B cell (primary cell): ENCODE results near the gene DGKA. TPM values are rescaled to one million over a fixed set of nuclear protein-coding genes. Genes with fewer than 3 reads are reported as not detected.

Source experiments
- ATAC-seq: fragments of 200-7000 bp; cut with Tn5 transposase; one replicate; pipeline ENCODE4 v1.10.0; 2021; ENCODE audit warnings: low read depth, mild to moderate bottlenecking, moderate number of reproducible peaks, moderate library complexity
- CTCF ChIA-PET: fragments of 350-600 bp; sonication (Branson Sonifier 250); formaldehyde crosslinking; loops from one replicate; lab custom pipeline; 2021; ENCODE audit warnings: antibody characterized with exemption, inconsistent platforms; lab: Charles Lee
- POLR2A ChIA-PET: fragments of 350-600 bp; sonication (Branson Sonifier 250); formaldehyde crosslinking; loops from one replicate; lab custom pipeline; 2021; ENCODE audit warnings: antibody characterized with exemption; lab: Charles Lee
- DNase-seq: peaks from one replicate; pipeline ENCODE4 v3.0.0; 2013
- H2AFZ ChIP-seq: 2 replicates; pipeline ENCODE4 v1.6.1; 2012; ENCODE audit warnings: mild to moderate bottlenecking, low read depth, low read length; ENCODE audit not compliant: insufficient read depth, poor library complexity, severe bottlenecking
- H3K27ac ChIP-seq, 2 donors: 1 replicate in 1 of 2; 2 replicates in 1 of 2; pipeline ENCODE4 v1.5.1; 2012 to 2013; ENCODE audit warnings: low read length in 2 of 2, mild to moderate bottlenecking in 2 of 2, moderate library complexity in 1 of 2
- H3K27me3 ChIP-seq, 4 experiments: fragments of 200-600 bp in 1 of 4; sonication (generic) in 1 of 4; replicated peaks in 1 of 4; 1 replicate in 2 of 4; 2 replicates in 2 of 4; pipeline versions ENCODE4 v1.6.1 to v1.7.0; 2013 to 2016; ENCODE audit warnings: low read length in 3 of 4, mild to moderate bottlenecking in 2 of 4, mixed read lengths in 1 of 4, moderate library complexity in 1 of 4; ENCODE audit not compliant: insufficient read depth in 4 of 4, control insufficient read depth in 3 of 4; ENCODE audit errors: control extremely low read depth in 1 of 4
- H3K36me3 ChIP-seq, 2 experiments: replicated peaks in 1 of 2; 1 replicate in 1 of 2; 2 replicates in 1 of 2; pipeline versions ENCODE4 v1.6.1 to v1.7.1; 2013; ENCODE audit warnings: low read length in 1 of 2; ENCODE audit not compliant: insufficient read depth in 2 of 2, control insufficient read depth in 1 of 2; ENCODE audit errors: control extremely low read depth in 1 of 2, extremely low read depth in 1 of 2
- H3K4me1 ChIP-seq, 2 donors: fragments of 200-600 bp in 1 of 2; sonication (generic) in 1 of 2; 1 replicate in 1 of 2; 2 replicates in 1 of 2; pipeline versions ENCODE4 v1.5.1 to v1.6.1; 2013 to 2017; ENCODE audit warnings: low read length in 2 of 2; ENCODE audit not compliant: control insufficient read depth in 2 of 2, insufficient read depth in 2 of 2
- H3K4me2 ChIP-seq: replicated peaks from 2 replicates; pipeline ENCODE3; 2012; ENCODE audit warnings: mild to moderate bottlenecking, low read depth, low read length; ENCODE audit not compliant: poor library complexity, severe bottlenecking
- H3K4me3 ChIP-seq, 5 experiments: fragments of 200-600 bp in 1 of 5; sonication (generic) in 1 of 5; 1 replicate in 3 of 5; 2 replicates in 2 of 5; pipeline versions ENCODE4 v1.5.1 to v1.7.0; 2011 to 2016; ENCODE audit warnings: low read length in 4 of 5, mild to moderate bottlenecking in 4 of 5, low read depth in 2 of 5, control low read depth in 1 of 5, moderate library complexity in 1 of 5; ENCODE audit not compliant: insufficient read depth in 1 of 5; ENCODE audit errors: control extremely low read depth in 1 of 5, extremely low read depth in 1 of 5
- H3K79me2 ChIP-seq: fragments of 200-600 bp; sonication (generic); one replicate; pipeline ENCODE4 v1.6.0; 2016; ENCODE audit warnings: low read length; ENCODE audit not compliant: control insufficient read depth, insufficient read depth
- H3K9ac ChIP-seq: fragments of 200-600 bp; sonication (generic); 2 replicates; pipeline ENCODE4 v1.6.1; 2017; ENCODE audit warnings: mild to moderate bottlenecking, low read length, moderate library complexity
- H3K9me3 ChIP-seq, 3 donors: one replicate each; pipeline versions ENCODE4 v1.6.1 to v1.7.1; 2013; ENCODE audit warnings: low read length in 2 of 3; ENCODE audit not compliant: control insufficient read depth in 2 of 3, insufficient read depth in 1 of 3; ENCODE audit errors: control extremely low read depth in 1 of 3
- H4K20me1 ChIP-seq: 2 replicates; pipeline ENCODE4 v1.6.0; 2012; ENCODE audit warnings: mild to moderate bottlenecking, low read length; ENCODE audit not compliant: insufficient read depth, control insufficient read depth, poor library complexity, severe bottlenecking
- H3K27ac Mint-ChIP-seq: one replicate; pipeline ENCODE4 v1.8.0; 2021; ENCODE audit warnings: mixed read lengths
- H3K27me3 Mint-ChIP-seq: one replicate; pipeline ENCODE4 v1.8.0; 2021; ENCODE audit warnings: mixed read lengths
- H3K4me1 Mint-ChIP-seq: one replicate; pipeline ENCODE4 v1.8.0; 2021; ENCODE audit warnings: mixed read lengths
- H3K4me3 Mint-ChIP-seq: one replicate; pipeline ENCODE4 v1.8.0; 2021; ENCODE audit warnings: mixed read lengths
- H3K9me3 Mint-ChIP-seq: one replicate; pipeline ENCODE4 v1.8.0; 2022; ENCODE audit warnings: mixed read lengths; ENCODE audit not compliant: insufficient read depth
- EZH2 ChIP-seq: IDR thresholded peaks from 2 replicates; pipeline ENCODE4 v1.6.1; 2012; ENCODE audit warnings: borderline replicate concordance, low read depth, mild to moderate bottlenecking, moderate library complexity, low read length; ENCODE audit not compliant: insufficient read depth, poor library complexity, severe bottlenecking
- WGBS: methylation state at CpG from one replicate; pipeline ENCODE4 v1.1.5; 2013; ENCODE audit warnings: missing lambda C conversion rate; ENCODE audit not compliant: insufficient coverage; 5-methylcytosine and 5-hydroxymethylcytosine counted together
- intact Hi-C: fragments of 100-400 bp; cut with micrococcal nuclease; formaldehyde crosslinking; loops from one replicate; pipeline ENCODE4 v1.10.0; 2022
- polyA plus RNA-seq: library from polyadenylated mRNA; depleted of rRNA; stranded (reverse); fragments of >200 nt; gene quantifications from 2 replicates; pipeline ENCODE4 v1.2.3, GENCODE V29; 2012
- total RNA-seq, 2 donors: library from RNA; stranded (reverse); fragments of 120-200 nt in 1 of 2; gene quantifications; 1 replicate in 1 of 2; 2 replicates in 1 of 2; pipeline versions ENCODE4 v1.2.3 to v1.2.4, GENCODE V29; 2013 to 2022
- TF ChIP-seq, protein P1 (sequence below): fragments of 200-600 bp; IDR thresholded peaks from one replicate; pipeline ENCODE4 v1.8.0; 2022; ENCODE audit warnings: antibody characterized with exemption, mild to moderate bottlenecking

The DGKA gene
- total and polyA plus RNA-seq, 2 donors (not counting 1 experiment from before 2014, with no cell fraction given): 238 to 269 TPM

DNA sequence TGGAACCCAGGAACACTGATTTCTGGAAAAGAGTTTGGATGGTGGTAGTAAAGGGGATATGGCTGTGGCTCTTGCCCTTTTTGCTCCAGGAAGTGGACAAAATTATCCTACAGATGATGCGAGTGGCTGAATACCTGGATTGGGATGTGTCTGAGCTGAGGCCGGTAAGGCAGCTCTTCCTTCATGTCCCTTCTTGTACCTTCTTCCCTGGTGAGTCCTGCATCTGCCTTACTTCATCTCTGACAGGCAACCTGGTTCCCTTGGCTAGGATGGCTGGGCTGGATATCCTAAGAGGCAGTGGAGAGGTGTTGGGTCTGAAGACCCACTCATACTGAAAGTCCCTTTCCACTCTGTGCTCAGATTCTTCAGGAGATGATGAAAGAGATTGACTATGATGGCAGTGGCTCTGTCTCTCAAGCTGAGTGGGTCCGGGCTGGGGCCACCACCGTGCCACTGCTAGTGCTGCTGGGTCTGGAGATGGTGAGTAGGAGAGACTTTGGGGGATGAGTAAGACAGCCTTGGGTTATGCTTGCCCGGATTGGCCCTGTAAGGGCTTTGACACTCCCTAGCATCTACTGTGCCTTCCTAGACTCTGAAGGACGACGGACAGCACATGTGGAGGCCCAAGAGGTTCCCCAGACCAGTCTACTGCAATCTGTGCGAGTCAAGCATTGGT is 8.0 kb downstream of the DGKA start:
- Histone ChIP-seq H3K79me2 (peaks cover 39% of the 10 kb centered on the region), H3K27me3 (no peaks in the 10 kb centered on the region), H4K20me1 (peaks cover 30% of the 10 kb centered on the region), H3K9ac (no peak overlapping the region), H3K4me2 (no peak overlapping the region), H3K4me1 (peaks cover 11 to 17% of the 10 kb centered on the region in 2 donors), H3K27ac (peak overlapping the region in 1 of 2 donors; percentile 37), H3K36me3 (peaks cover 9 to 96% of the 10 kb centered on the region in 2 experiments), H2AFZ (no peak overlapping the region), H3K4me3 (no peak overlapping the region), H3K9me3 (no peaks in the 10 kb centered on the region)
- Mint-ChIP-seq H3K9me3 (no peaks in the 10 kb centered on the region), H3K27ac (no peak overlapping the region), H3K4me3 (no peak overlapping the region), H3K27me3 (no peaks in the 10 kb centered on the region), H3K4me1 (peaks cover 31% of the 10 kb centered on the region)
- ChIA-PET CTCF (interaction anchor here (0.7 to 8.7 kb wide), 13 partner anchors 10 to 214 kb away, joined by 3 to 155 read pairs (median 4); partner anchors contain the start of genes CD63, DGKA, ORMDL2 and PYM1), POLR2A (interaction anchor here (0.7 to 1.6 kb wide), 3 partner anchors 9 to 121 kb away, joined by 3 to 7 read pairs (median 3); partner anchors contain the start of genes ORMDL2, PYM1 and SARNP)
- DNase-seq (no peak), ATAC-seq (no peak)
- intact Hi-C loops: no loop called here
- 96% methylated on average over 8 of the region's 8 CpGs for whole genome bisulfite sequencing
- TF ChIP-seq EZH2: no peak
- TF ChIP-seq, protein P1, sequence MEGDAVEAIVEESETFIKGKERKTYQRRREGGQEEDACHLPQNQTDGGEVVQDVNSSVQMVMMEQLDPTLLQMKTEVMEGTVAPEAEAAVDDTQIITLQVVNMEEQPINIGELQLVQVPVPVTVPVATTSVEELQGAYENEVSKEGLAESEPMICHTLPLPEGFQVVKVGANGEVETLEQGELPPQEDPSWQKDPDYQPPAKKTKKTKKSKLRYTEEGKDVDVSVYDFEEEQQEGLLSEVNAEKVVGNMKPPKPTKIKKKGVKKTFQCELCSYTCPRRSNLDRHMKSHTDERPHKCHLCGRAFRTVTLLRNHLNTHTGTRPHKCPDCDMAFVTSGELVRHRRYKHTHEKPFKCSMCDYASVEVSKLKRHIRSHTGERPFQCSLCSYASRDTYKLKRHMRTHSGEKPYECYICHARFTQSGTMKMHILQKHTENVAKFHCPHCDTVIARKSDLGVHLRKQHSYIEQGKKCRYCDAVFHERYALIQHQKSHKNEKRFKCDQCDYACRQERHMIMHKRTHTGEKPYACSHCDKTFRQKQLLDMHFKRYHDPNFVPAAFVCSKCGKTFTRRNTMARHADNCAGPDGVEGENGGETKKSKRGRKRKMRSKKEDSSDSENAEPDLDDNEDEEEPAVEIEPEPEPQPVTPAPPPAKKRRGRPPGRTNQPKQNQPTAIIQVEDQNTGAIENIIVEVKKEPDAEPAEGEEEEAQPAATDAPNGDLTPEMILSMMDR: no peak
